Progenitor cell of endocrine pancreas (in vitro differentiated cells): ENCODE data around the gene PTPRC. TPM values are rescaled to one million over a fixed set of nuclear protein-coding genes. Genes with fewer than 3 reads are reported as not detected.

Experiments
- DNase-seq: peaks from one replicate; pipeline ENCODE4 v3.0.0; 2021; ENCODE audit warnings: low spot score; ENCODE audit not compliant: unreplicated experiment
- H3K27ac Mint-ChIP-seq: 2 replicates; pipeline ENCODE4 v1.8.0; 2021; ENCODE audit warnings: mild to moderate bottlenecking, moderate library complexity, mixed read lengths
- H3K27me3 Mint-ChIP-seq: 2 replicates; pipeline ENCODE4 v1.8.0; 2021; ENCODE audit warnings: mixed read lengths
- H3K36me3 Mint-ChIP-seq: 2 replicates; pipeline ENCODE4 v1.8.0; 2022; ENCODE audit warnings: mixed read lengths; ENCODE audit not compliant: insufficient read depth
- H3K4me1 Mint-ChIP-seq: 2 replicates; pipeline ENCODE4 v1.8.0; 2021; ENCODE audit warnings: low read depth, mixed read lengths
- H3K4me3 Mint-ChIP-seq: 2 replicates; pipeline ENCODE4 v1.8.0; 2021; ENCODE audit warnings: low read depth, mild to moderate bottlenecking, moderate library complexity, mixed read lengths
- H3K9me3 Mint-ChIP-seq: 2 replicates; pipeline ENCODE4 v1.8.0; 2021; ENCODE audit warnings: low read depth, mixed read lengths
- total RNA-seq: library from RNA; stranded (reverse); gene quantifications from 2 replicates; pipeline ENCODE4 v1.2.1, GENCODE V29; 2021
- TF ChIP-seq, protein P1 (sequence below): fragments of 200-600 bp; sonication (generic); IDR thresholded peaks from one replicate; pipeline ENCODE4 v1.5.0; 2021; ENCODE audit warnings: antibody characterized with exemption, mild to moderate bottlenecking; ENCODE audit not compliant: unreplicated experiment

PTPRC gene
- total RNA-seq, 1 donor from 2014 or later = not detected

DNA sequence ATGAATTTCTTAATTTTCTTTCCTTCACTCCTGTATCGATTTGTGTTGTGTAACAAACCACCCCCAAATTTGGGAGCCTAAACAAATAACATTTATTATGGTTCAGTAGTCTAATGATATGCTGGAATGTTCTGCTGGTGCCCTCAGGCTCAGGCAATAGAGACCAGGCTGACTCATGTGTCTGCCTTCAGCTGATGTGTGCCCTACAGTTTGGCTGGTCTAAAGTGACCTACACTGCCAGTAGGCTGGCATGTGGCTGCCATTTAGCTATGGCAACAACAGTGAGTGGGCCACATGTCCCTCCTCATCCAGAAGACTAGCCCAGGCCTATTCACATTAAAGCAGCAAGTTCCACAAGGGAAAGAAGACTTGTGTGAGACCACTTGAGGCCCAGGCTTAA, 115.8 kb downstream of the PTPRC start:
- DNase-seq = no peak
- no peak overlapping the region for H3K27ac Mint-ChIP-seq
- H3K9me3 Mint-ChIP-seq = no peaks in the 10 kb centered on the region
- H3K36me3 Mint-ChIP-seq = no peaks in the 10 kb centered on the region
- H3K4me1 Mint-ChIP-seq = no peaks in the 10 kb centered on the region
- TF ChIP-seq, protein P1, sequence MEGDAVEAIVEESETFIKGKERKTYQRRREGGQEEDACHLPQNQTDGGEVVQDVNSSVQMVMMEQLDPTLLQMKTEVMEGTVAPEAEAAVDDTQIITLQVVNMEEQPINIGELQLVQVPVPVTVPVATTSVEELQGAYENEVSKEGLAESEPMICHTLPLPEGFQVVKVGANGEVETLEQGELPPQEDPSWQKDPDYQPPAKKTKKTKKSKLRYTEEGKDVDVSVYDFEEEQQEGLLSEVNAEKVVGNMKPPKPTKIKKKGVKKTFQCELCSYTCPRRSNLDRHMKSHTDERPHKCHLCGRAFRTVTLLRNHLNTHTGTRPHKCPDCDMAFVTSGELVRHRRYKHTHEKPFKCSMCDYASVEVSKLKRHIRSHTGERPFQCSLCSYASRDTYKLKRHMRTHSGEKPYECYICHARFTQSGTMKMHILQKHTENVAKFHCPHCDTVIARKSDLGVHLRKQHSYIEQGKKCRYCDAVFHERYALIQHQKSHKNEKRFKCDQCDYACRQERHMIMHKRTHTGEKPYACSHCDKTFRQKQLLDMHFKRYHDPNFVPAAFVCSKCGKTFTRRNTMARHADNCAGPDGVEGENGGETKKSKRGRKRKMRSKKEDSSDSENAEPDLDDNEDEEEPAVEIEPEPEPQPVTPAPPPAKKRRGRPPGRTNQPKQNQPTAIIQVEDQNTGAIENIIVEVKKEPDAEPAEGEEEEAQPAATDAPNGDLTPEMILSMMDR = no peak
- no peak overlapping the region for H3K4me3 Mint-ChIP-seq
- H3K27me3 Mint-ChIP-seq = no peaks in the 10 kb centered on the region

DNA sequence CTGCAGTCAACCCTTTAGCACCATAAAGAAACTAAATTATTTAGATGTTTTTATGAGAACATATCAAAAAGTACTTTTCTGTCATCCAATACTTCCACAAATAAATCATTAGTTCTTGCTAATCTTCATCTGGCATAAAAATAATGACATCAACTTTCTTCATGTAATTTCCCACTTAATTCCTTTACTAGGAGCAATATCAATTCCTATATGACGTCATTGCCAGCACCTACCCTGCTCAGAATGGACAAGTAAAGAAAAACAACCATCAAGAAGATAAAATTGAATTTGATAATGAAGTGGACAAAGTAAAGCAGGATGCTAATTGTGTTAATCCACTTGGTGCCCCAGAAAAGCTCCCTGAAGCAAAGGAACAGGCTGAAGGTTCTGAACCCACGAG, 116.9 kb downstream of the PTPRC start:
- TF ChIP-seq, protein P1 = no peak
- DNase-seq = no peak
- Mint-ChIP-seq H3K4me1 (no peaks in the 10 kb centered on the region), H3K36me3 (no peaks in the 10 kb centered on the region), H3K27me3 (no peaks in the 10 kb centered on the region), H3K4me3 (no peak overlapping the region), H3K27ac (no peak overlapping the region), H3K9me3 (no peaks in the 10 kb centered on the region)

DNA sequence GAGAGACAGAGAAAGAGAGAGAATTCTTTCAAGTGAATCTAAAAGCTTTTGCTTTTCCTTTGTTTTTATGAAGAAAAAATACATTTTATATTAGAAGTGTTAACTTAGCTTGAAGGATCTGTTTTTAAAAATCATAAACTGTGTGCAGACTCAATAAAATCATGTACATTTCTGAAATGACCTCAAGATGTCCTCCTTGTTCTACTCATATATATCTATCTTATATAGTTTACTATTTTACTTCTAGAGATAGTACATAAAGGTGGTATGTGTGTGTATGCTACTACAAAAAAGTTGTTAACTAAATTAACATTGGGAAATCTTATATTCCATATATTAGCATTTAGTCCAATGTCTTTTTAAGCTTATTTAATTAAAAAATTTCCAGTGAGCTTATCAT, 117.6 kb downstream of the PTPRC start:
- Mint-ChIP-seq H3K36me3 (no peaks in the 10 kb centered on the region), H3K4me3 (no peak overlapping the region), H3K27ac (no peak overlapping the region), H3K9me3 (no peaks in the 10 kb centered on the region), H3K4me1 (no peaks in the 10 kb centered on the region), H3K27me3 (no peaks in the 10 kb centered on the region)
- TF ChIP-seq, protein P1 = peak; percentile 28
- DNase-seq = no peak

DNA sequence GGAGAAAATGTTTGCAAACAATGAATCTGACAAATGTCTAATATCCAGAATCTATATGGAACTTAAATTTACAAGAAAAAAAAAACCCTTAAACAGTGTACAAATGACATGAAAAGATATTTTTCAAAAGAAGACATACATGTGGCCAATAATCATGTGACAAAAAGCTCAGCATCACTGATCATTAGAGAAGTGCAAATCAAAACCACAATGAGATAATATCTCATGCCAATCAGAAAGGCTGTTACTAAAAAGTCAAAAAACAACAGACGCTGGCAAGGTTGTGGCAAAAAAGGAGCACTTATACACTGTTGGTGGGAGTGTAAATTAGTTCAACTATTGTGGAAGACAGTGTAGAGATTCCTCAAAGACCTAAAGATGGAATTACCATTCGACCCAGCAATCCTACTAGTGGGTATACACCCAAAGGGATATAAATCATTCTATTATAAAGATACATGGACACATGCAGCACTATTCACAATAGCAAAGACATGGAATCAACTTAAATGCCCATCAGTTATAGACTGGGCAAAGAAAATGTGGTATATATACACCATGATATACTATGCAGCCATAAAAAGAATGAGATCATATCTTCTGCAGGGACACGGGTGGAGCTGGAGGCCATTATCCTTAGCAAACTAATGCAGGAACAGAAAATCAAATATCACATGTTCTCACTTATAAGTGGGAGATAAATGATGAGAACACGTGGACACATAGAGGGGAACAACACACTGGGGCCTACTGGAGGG, 123.2 kb downstream of the PTPRC start:
- DNase-seq = no peak
- H3K4me1 Mint-ChIP-seq = peaks cover 7% of the 10 kb centered on the region
- H3K27me3 Mint-ChIP-seq = no peaks in the 10 kb centered on the region
- H3K9me3 Mint-ChIP-seq = no peaks in the 10 kb centered on the region
- H3K4me3 Mint-ChIP-seq = no peak overlapping the region
- H3K27ac Mint-ChIP-seq = no peak overlapping the region
- no peaks in the 10 kb centered on the region for H3K36me3 Mint-ChIP-seq
- TF ChIP-seq, protein P1 = no peak

DNA sequence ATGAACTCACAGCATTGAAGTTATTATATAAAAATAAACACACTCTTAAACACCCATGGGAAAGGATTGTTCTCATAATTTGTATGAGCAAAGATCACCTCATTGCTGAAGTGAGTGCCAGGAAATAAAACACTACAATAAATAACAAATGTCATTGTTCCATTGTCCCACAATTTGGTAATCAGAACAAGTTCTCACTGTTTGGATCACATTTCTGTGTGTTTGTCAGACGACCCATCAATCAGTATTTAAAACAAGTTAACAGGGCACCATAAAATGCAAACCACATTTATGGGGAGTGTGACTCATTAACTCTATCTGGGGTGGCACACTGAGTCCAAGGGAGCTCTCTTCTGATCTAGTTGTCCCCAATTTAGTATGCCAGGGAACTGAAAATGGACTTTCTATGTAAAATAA, 124.5 kb downstream of the PTPRC start:
- DNase-seq = no peak
- H3K4me1 Mint-ChIP-seq = peaks cover 7% of the 10 kb centered on the region
- no peaks in the 10 kb centered on the region for H3K9me3 Mint-ChIP-seq
- H3K27ac Mint-ChIP-seq = no peak overlapping the region
- TF ChIP-seq, protein P1 = no peak
- no peak overlapping the region for H3K4me3 Mint-ChIP-seq
- no peaks in the 10 kb centered on the region for H3K36me3 Mint-ChIP-seq
- no peaks in the 10 kb centered on the region for H3K27me3 Mint-ChIP-seq
